Measurements from ENCODE around the gene ZFAND4.

- TF ChIP-seq CREB5 (CRISPR knock-in tag; IDR thresholded peaks at IDR 0.05; ENCODE audit: low read depth) (no peak), CSRNP3 (CRISPR knock-in tag; IDR thresholded peaks at IDR 0.05) (no peak), ZFP3 (CRISPR knock-in tag; IDR thresholded peaks at IDR 0.05) (no peak), ZNF565 (CRISPR knock-in tag; conservative IDR thresholded peaks at IDR 0.05; ENCODE audit: low read depth) (no peak), PPARA (CRISPR knock-in tag; IDR thresholded peaks at IDR 0.05; ENCODE audit: borderline replicate concordance) (no peak), SNAI2 (CRISPR knock-in tag; IDR thresholded peaks at IDR 0.05) (no peak), ZFP30 (CRISPR knock-in tag; IDR thresholded peaks at IDR 0.05) (no peak), ARNTL (CRISPR knock-in tag; IDR thresholded peaks at IDR 0.05; ENCODE audit: borderline replicate concordance, low read depth) (no peak)
These were observed 80.1 kb downstream of the ZFAND4 start for GRCh38 chr10:45592432-45592831.
